Choroid plexus epithelial cell (primary cell): ENCODE results near the gene ZCCHC14.
"Not testable (repeated sequence)": the region's sequence is repeated elsewhere in the genome, so short reads cannot be mapped to it uniquely, and the experiment has no call there.

Source experiments
- DNase-seq: peaks from one replicate; pipeline ENCODE4 v3.0.0-alpha.2; 2010; ENCODE audit warnings: low read depth
- H3K4me3 ChIP-seq: 2 replicates; pipeline ENCODE4 v1.5.1; 2011; ENCODE audit warnings: low read depth, mild to moderate bottlenecking, control low read depth, low read length, moderate library complexity
- TF ChIP-seq, protein P1 (sequence below): conservative IDR thresholded peaks from 2 replicates; pipeline ENCODE4 v1.5.1; 2011; ENCODE audit warnings: low read depth, mild to moderate bottlenecking, control low read depth, inconsistent platforms, low read length, moderate library complexity

Gene ZCCHC14

DNA sequence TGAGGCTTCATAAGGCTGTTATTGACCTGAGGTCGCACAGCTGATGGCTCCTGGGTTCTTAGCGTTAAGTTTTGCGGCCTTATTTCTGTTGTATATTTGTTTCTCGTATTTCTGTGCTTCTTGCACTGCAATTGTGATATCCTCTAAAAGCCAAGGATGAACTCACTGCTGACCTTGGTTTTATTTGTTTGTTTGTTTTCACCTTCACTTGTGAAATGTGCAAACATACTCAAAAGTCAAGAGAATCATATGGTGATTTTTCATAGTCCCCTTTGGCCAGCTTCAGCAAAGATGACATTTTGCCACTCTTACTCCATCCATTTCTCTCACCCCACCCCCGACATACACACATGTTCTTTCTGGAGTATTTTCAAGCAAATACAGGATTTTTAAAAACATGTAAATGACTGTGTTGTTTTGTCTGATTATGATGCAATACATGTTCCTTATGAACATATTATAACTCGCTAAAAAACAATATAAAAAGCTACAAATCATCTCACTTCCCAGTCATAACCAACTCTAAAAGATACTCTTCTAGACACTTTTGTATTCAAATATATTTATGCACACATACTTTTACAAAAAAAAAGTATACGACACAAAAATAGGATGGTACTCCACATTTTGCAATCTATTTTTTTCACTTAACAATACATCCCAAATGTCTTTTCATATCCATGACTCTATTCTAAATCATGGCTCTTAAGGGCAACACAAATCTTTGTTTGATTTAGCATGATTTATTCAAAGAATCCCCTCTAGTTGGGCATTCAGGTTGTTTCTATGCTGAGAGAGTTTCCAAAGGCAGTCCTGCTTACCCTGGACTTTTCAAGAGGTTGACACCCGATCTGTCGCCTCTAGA is 5.7 kb upstream of the ZCCHC14 start:
- no peak overlapping the region for H3K4me3 ChIP-seq
- TF ChIP-seq, protein P1, sequence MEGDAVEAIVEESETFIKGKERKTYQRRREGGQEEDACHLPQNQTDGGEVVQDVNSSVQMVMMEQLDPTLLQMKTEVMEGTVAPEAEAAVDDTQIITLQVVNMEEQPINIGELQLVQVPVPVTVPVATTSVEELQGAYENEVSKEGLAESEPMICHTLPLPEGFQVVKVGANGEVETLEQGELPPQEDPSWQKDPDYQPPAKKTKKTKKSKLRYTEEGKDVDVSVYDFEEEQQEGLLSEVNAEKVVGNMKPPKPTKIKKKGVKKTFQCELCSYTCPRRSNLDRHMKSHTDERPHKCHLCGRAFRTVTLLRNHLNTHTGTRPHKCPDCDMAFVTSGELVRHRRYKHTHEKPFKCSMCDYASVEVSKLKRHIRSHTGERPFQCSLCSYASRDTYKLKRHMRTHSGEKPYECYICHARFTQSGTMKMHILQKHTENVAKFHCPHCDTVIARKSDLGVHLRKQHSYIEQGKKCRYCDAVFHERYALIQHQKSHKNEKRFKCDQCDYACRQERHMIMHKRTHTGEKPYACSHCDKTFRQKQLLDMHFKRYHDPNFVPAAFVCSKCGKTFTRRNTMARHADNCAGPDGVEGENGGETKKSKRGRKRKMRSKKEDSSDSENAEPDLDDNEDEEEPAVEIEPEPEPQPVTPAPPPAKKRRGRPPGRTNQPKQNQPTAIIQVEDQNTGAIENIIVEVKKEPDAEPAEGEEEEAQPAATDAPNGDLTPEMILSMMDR: no peak
- no peak for DNase-seq

- not testable (repeated sequence) for DNase-seq, H3K4me3 ChIP-seq
Observed at GRCh38 chr16:87497767-87498290, 5.0 kb upstream of the ZCCHC14 start.

DNA sequence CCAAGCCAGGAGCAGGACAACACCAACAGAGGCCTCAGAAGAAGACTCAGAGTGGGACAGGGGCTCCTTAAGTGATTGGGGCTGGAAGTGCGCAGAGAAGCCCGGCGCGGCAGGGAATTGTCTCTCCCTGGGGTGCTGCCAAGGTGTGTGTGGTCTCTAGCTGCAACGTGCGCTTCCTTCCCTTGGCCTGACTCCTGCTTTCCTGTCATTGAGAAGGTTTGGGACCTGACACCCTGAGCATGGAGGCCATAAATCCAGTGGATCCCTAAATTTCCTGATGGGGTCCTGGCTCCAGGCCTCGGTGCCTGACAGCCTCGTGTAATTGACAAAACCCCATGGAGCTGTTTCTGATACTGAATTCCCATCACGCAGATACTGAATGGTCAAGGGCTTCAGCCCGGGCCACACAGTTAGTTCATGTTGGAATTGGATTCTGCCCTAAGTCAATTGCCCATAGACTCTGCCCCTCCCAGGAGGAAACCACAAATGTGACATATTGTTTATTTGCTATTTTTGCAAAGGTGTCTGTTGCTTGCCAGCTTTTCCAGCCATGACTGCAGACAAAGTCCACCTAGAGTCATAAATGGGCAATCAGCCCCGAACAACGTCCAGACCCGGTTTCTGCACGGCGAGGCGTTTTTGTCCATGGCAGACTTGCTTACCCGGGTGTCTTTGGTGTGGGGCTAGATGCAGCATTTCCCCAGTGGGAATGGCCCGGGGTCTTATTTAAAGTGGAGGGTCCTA is 4.4 kb upstream of the ZCCHC14 start:
- not testable (repeated sequence) for DNase-seq, H3K4me3 ChIP-seq

- DNase-seq: no peak
- no peak overlapping the region for H3K4me3 ChIP-seq
- TF ChIP-seq, protein P1: no peak
Observed at GRCh38 chr16:87496447-87496801, 3.6 kb upstream of the ZCCHC14 start.

- DNase-seq: no peak
- TF ChIP-seq, protein P1: no peak
- H3K4me3 ChIP-seq: no peak overlapping the region
Observed at GRCh38 chr16:87495578-87496446, 3.0 kb upstream of the ZCCHC14 start.

- peak; percentile 42 for DNase-seq
- peak overlapping the region; percentile 45 for H3K4me3 ChIP-seq
- TF ChIP-seq, protein P1: no peak
Observed at GRCh38 chr16:87493608-87494280, 920 bp upstream of the ZCCHC14 start.

GRCh38 chr16:87492291-87492630 is 563 bp downstream of the ZCCHC14 start:
- DNase-seq: no peak
- TF ChIP-seq, protein P1: no peak
- peak overlapping the region; percentile 52 for H3K4me3 ChIP-seq
